Head of caudate nucleus (tissue), 42 donors: ENCODE results near the gene FBXO24.

Source experiments
- DNase-seq, 42 donors: peaks; one replicate each; pipeline versions ENCODE4 v3.0.0 to v3.0.0-alpha.2; 2020 to 2021; ENCODE audit warnings: mixed read lengths in 7 of 42
- intact Hi-C: fragments of 100-400 bp; cut with DNase I; formaldehyde crosslinking; loops from one replicate; pipeline ENCODE4 v1.15.0; 2022

The FBXO24 gene

DNA sequence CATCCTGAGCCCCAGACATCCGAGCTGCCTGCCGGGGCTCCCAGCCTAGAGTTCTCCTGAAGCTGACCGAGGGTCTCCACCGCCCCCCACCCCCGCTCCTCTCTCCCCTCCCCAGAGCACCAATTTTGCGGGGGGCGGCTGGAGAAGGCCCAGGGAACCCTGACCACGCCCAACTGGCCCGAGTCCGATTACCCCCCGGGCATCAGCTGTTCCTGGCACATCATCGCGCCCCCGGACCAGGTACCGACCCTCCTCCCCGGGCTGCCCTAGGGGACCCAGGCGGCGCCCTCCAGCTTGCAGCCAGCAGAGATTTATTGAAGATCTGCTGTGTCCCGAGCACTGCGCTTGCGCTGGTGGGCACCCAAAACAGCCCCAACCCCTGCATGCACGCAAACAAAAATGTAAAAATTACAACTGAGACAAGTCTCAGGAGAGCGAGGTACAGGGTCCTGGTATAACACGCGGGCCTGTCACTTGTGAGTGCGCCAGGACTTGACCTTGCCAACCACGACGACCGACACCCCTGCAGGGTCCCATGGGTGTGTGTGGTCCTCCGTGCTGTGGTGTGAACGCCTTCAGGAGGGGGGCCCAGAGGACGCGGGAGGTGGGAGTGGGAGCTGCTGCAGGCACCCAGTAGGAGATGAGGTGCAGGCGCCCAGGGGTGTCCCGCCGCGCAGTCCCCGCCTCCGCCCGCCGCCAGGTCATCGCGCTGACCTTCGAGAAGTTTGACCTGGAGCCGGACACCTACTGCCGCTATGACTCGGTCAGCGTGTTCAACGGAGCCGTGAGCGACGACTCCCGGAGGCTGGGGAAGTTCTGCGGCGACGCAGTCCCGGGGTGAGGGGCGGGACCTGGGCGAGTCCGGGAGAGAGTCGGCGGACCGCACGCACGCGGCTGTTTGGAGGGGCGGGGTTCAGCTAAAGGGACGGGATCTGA is 19.1 kb downstream of the FBXO24 start:
- intact Hi-C loops: no loop called here
- DNase-seq: peak in 8 of 42 donors; percentile 10 to 55 (median 31)

DNA sequence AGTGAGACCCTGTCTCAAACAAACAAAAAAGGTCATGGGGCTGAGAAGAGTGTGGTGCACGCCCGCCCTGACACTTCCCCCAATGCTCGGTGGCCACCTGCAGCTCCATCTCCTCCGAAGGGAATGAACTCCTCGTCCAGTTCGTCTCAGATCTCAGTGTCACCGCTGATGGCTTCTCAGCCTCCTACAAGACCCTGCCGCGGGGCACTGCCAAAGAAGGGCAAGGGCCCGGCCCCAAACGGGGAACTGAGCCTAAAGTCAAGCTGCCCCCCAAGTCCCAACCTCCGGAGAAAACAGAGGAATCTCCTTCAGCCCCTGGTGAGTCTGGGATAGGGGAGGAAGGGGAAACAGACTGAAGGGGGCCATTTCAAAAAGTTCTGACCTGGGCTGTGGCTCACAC is 20.2 kb downstream of the FBXO24 start:
- intact Hi-C loops: no loop called here
- DNase-seq: no peak

DNA sequence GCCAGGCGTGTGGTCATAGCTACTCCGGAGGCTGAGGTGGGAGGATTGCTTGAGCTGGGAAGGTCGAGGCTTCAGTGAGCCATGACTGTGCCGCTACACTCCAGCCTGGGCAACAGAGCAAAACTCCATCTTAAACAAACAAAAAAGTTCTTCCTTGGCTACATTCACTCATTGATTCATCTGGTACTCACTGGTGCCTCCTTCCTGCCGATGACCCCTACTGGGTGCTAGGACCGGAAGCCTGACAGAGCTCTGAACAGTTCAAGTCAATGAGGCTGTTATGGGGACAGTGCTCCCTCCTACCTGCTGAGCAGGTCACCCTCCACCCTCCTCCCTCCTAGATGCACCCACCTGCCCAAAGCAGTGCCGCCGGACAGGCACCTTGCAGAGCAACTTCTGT is 21.0 kb downstream of the FBXO24 start:
- intact Hi-C loops: no loop called here
- no peak for DNase-seq

DNA sequence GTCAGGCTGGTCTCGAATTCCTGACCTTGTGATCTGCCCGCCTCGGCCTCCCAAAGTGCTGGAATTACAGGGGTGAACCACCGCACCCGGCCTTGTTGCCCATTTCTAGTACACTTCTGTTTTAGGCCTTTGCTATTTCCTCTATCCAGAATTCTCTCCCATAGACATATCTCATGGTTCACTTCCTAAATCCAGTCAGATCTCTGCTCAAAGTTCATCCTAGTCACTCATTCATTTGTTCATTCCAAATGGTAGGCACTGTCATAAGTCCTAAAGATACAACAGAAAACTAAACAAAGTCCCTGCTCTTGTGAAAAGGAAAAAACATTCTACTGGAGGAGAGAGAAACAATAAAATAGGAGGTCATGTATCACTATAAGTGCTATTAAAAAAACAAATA is 23.8 kb downstream of the FBXO24 start:
- no peak for DNase-seq
- intact Hi-C loops: no loop called here

DNA sequence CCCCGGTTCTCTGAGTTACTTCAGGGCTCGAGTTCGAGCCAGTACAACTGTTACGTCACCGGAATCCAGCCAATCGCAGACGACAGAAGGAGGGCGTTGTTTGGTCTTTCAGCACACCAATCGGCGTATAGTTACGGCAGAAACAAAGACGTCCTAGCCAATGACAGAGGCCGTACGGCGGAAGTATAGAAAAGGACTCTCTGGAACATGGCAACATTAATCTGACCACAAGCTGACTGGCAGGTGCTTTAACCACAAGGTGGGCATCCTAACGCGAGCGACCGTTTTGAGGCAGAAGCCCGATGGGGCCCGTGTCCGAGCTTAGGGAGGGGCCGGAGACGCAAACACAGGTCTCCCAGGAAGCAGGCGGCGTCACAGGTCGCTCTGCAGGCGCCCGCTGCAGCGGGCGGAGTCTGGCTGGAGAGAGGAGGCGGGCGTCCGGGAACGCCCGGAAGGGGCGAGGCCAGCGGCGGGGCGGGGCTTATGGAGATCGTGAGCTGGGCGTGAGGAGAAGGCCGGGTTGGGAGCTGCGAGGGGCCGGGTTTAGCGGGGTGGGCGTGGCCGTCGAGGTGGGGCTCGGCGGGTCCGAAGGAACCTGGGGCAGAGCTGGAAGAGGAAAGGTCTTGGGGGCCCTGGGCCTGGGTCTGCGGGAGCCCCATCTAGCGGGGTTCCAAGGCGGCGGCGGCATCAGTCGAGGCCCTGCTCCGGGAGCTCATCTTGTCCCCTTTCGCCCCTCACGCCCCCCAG is 26.0 kb downstream of the FBXO24 start, which contains the start of gene MOSPD3:
Gene MOSPD3 (plus strand): TSS at position 558 of the 747 bp plus-strand sequence. CDS start 252 bp downstream, outside the sequence.
- intact Hi-C loops: no loop called here
- DNase-seq: peak; percentile 98 to 100 (median 99)

DNA sequence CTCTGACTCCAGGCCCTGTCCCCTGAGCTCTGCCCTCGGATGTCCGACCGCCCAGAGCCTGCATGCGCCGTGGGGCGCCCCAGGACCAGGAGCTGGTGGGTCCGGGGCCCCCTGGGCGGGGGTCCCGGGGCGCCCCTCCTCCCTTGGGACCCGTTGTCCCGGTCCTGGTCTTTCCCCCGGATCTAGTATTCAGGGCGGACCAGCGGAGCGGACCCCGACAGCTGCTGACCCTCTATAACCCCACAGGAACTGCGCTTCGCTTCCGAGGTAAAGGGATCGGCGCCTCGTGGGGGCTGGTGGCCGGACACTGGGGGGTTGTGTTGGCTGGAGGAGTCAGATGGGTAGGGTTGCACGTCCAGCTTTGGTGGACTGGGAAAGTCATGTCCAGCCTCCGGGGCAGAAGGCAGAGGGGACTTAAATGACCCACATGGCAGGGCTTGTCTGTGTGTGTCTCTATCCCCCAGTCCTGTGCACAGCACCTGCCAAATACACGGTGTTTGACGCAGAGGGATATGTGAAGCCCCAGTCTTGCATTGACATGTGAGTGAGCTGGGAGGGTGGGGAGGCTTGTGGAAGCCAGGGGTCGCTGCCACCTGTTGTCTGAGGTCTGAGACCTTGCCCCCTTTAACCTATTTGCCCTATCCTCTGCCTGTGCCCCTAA is 26.7 kb downstream of the FBXO24 start:
- peak in 2 of 42 donors; percentile 17 to 21 for DNase-seq

DNA sequence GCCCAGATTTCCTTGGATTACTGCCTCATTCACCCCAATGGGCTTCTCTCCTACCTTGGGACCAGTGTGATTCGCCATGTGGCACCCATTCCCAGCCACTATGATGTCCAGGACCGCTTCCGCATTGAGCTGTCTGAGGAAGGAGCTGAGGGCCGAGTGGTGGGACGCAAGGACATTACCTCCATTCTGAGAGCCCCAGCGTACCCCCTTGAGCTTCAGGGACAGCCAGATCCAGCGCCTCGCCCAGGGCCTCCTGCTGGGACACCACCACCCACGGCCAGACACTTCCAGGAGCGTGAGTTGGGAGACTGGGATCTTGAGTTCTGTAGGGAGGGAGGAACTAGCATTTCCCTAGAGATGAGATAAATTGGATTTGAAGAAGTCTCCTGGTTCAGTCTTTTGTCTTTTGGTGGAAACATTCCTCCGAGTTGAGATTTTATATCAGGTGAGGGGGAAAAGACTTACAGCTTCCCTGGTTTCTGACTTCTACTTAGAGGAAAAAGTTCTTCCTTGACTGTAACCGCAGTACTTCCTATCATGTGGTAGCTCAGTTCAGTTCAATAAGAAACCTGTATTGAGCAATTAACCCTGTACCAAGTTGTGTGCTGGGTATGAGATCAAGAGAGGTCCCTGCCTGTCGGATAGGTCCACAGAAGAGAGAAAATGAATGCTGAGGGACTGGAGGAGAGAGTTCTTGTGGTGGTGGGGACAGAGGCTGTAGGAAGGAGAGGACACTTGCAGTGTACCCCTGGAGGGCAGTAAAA is 27.5 kb downstream of the FBXO24 start:
- no peak for DNase-seq
- intact Hi-C loops: no loop called here

More for the DNA sequence above, 26.7 kb downstream of the FBXO24 start:
- intact Hi-C loops: no loop called here

DNA sequence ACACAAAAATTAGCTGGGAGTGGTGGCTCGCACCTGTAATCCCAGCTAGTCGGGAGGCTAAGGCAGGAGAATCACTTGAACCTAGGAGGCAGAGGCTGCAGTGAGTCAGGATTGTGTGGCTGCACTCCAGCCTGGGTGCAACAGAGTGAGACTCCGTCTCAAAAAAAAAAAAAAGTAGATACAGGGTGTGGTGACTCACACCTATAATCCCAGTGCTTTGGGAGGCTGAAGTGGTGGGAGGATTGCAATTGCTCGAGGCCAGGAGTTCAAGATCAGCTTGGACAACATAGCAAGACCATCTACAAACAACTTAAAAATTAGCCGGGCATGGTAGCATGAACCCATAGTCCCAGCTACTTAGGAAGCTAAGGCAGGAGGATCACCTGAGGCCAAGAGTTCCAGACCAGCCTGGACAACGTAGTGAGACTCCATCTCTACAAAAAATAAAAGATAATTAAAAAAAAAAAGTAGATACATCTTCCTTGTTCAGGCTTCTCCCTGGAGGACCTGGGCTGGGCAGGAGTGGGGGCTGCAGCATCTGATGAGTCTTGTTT is 28.3 kb downstream of the FBXO24 start:
- no peak for DNase-seq
- intact Hi-C loops: no loop called here

DNA sequence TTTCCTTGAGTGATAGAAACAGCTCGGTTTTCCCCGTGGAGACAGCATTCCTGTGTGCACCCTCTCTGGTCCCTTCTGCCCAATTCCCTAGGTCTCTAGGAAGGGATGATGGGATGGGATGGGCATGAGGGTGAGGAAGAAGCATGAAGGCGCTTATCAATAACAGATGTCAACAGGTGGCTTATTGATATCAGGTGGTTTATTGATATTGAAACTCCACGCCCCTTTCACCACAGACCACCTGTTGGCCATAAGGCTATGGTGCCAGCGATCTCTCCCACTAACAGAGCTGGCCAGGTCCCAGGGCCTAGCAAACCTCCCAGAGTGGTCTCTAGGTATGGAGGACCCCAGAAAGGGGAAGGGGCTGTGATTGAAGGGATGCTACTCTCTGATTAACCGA is 34.1 kb downstream of the FBXO24 start:
- intact Hi-C loops: no loop called here
- DNase-seq: no peak

DNA sequence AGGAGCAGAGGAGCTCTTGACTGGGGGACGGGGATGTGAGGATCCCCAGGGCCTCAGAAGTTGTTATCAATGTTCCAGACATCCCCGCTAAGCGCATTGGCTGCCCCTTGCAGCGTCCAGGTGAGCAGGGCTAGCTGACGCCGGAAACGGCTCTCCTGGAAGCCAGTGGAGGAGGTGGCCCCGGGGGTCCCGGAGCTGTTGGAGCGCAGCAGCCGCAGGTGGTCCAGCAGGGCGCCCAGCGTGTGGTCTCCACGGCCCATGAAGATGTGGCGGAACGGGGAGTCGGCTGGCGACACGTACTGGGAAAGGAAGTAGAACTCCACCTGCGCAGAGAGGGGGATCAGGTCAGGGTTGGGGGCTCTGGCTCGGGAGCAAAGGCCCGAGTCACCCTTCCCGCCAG is 34.7 kb downstream of the FBXO24 start:
- intact Hi-C loops: no loop called here
- no peak for DNase-seq

DNA sequence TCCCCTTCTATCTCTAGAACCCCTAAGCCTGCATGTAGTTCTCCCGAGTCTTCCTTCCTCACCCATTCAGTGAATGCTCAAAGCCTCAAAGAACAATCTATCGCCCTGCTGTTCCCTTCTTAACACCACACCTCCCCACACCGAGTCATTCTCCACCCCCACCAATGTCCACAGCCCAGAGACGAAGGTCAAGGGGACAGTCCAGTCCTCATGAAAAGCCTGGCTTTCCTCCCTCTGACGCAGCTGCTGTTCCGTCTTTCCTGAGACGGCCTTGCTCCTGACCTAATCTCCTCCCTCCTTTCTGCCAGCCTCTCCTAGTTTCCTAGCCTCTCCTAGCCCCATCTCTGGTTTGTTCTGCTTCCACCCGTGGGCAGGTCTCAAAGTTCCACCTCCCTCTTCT is 35.4 kb downstream of the FBXO24 start:
- intact Hi-C loops: no loop called here
- no peak for DNase-seq

DNA sequence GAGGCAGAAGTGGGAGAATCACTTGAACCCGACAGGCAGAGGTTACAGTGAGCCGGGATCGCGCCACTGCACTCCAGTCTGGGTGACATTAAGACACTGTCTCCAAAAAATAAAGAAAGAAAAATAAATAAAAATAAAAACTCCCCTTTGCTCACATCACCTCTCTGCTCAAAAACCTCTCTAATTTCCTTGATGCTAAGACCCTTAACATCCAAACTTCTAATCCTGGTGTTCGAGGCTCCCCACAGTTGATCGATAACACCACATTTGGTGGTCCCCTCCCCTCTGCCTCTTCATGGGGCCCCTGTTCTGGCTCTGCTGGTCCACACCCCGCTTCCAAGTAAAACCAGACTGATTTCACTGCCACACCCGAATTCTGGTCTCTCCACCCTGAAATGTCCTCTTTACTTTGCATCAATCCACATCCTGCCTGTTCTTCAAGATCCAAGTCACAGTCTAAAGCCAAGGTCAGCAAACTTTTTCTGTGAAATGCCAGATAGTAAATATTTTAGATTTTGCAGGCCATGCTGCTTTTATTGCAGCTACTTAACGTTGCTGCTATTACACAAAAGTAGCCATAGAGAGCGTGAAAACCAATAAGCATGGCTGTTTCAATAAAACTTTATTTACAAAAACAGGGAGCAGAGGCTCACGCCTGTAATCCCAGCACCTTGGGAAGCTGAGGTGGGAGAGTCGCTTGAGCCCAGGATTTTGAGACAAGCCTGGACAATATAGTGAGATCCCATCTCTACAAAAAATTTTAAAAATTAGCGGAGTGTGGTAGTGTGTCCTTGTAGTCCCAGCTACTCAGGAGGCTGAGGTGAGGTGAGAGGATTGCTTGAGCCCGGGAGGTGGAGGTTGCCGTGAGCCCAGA is 38.1 kb downstream of the FBXO24 start:
- DNase-seq: no peak
- intact Hi-C loops: no loop called here

DNA sequence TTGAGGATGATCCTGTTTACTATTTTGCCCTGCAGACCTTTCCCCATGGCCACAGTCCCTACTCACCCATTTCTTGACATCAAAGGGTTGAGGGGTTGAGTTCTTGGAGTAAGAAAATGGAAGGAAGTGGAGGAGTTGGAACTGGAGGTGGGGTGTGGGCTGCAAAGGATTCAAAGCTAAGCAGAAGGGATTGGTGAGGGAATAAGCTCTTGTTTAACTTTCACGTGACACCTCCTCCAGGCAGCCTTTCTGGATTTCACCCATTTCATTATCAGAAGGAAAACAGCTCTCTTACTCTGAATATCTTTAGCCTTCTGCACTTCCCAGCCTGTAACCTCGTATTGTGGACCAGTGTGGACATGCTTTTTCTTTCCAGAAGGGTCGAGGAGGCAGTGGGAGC is 39.9 kb downstream of the FBXO24 start:
- intact Hi-C loops: no loop called here
- no peak for DNase-seq

DNA sequence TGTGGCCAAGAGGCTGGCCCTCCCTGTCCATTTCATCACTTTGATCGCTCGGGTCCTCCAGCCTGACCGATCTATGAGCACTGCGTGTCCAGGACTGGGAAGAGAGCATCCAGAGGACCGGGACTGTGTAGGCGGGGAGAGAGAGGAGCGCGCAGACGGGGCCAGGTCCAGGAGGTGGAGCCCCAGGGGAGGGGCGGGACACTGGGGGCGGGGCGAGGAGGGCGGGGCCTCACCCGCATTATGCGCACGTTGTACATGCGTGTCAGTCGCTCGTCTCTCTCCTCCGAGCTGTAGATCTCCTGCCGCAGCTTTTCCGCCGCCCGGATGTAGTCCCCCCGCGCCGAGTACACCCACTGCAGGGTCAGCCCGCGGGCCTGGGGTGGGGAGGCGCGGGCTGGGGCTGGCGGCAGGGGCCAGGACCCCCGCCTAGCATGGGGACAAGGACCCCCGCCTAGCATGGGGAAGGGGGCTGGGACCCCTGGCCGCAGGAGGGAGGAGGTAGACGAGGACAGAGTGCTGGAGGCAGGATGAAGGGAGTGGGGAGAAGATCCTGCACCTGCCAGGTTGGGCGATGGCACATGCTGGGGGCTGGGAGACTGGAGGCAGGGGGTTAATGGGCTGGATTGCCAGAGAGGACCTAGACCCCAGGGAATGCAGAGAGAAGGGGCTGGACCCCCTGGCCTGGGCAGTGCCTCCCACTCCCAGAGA is 40.6 kb downstream of the FBXO24 start:
- intact Hi-C loops: no loop called here
- peak; percentile 55 to 93 (median 80) for DNase-seq

DNA sequence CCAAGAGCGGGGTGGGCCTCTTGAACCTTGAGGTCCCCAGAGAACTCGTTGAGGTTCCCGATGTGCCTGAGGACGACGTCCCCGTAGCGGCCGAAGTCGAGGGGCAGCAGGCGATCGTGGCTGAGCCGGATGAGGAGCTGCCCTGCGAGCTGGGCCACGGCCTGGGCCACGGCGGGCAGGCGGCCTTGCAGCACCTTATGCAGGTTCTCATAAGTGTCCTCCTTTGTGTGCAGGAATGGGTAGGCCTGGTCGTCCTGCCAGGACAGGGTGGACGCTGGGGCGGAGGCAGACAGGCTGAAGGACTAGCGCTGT is 41.1 kb downstream of the FBXO24 start:
- intact Hi-C loops: no loop called here
- DNase-seq: no peak

DNA sequence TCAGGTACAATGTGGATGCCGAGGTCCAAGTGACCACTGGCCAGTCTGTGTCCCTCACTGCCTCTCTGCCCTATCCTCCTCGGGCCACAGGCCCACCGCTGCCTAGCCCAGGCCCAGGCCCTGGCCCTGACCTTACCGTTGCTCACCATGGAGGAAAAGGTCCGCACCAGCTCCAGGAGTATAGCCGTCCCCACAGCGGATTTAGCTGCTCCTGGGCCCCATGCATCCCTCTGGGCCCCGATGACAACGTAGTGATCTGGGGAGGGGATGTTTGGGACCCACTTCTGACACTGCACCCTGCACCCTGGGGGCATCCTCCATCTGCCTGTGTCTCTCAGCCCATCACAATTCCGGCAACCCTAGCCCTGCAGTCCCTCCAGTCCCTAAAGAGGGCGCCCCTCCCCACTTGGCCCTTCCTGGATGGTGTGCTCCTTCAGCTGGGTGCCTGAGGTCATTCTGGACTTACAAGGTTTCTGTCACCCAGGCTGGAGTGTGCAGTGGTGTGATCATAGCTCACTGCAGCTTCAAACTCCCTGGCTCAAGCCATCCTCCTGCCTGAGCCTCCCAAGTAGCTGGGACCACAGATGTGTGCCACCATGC is 43.1 kb downstream of the FBXO24 start:
- intact Hi-C loops: no loop called here

DNA sequence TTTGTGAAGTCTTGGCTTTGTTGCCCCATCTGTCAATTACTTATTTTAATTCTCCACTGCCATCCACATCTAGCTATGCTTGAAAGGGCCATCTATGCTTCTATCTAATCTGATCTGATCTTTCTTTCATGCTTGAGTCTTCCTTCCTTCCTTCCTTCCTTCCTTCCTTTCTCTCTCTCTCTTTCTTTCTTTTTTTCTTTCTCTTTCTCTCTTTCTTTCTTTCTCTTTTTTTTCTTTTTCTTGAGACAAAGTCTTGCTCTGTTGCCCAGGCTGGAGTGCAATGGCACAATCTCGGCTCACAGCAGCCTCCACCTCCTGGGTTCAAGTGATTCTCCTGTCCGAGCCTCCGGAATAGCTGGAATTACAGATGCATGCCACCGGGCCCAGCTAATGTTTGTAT is 43.9 kb downstream of the FBXO24 start:
- DNase-seq: no peak
- intact Hi-C loops: no loop called here

More for the DNA sequence above, 43.1 kb downstream of the FBXO24 start:
- DNase-seq: peak in 1 of 42 donors; percentile 33
